Right ventricle myocardium superior (tissue), 1 donor: ENCODE measurements around the gene DPYD. TPM values are rescaled to one million over a fixed set of nuclear protein-coding genes. Genes with fewer than 3 reads are reported as not detected.

ENCODE experiments used
- ATAC-seq: fragments of 200-7000 bp; cut with Tn5 transposase; one replicate; pipeline ENCODE4 v1.9.1; 2020; ENCODE audit warnings: mild to moderate bottlenecking; ENCODE audit not compliant: poor library complexity
- DNase-seq: peaks from one replicate; pipeline ENCODE4 v3.0.0-alpha.2; 2020
- intact Hi-C: fragments of 100-400 bp; cut with DNase I; formaldehyde crosslinking; loops from one replicate; pipeline ENCODE4 v1.11.2; 2022
- total RNA-seq: library from RNA; stranded (reverse); fragmentation: NEBNext Ultra II Directional; extraction: Animal tissue kit (Norgen Biotek cat#: 25700); gene quantifications from one replicate; pipeline ENCODE4 v1.2.1, GENCODE V29; 2021
- donor health status: DM: no; HTN: yes; CAD: no; lungs with severe emphysema.

Gene DPYD
- total RNA-seq, 1 donor from 2014 or later = 10.3 TPM

DNA sequence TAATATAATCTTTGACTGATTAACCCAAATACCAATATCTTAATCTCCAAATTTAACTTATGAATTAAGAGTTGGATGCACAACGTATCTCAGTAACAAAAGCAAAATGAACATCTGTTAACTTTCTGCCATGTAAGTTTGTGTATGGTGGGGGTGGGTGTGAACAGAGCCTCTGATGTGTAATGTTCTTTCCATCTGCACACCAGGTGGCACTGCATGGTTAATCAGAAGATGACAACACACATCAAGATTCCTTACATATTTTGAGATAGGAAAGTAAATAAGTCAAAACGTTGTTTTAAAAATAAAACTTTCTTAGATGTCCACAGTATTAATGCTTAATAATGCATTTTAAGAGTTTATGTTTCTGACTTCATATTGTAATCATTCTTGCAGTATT is 251.9 kb downstream of the DPYD start:
- intact Hi-C loops = no loop called here

DNA sequence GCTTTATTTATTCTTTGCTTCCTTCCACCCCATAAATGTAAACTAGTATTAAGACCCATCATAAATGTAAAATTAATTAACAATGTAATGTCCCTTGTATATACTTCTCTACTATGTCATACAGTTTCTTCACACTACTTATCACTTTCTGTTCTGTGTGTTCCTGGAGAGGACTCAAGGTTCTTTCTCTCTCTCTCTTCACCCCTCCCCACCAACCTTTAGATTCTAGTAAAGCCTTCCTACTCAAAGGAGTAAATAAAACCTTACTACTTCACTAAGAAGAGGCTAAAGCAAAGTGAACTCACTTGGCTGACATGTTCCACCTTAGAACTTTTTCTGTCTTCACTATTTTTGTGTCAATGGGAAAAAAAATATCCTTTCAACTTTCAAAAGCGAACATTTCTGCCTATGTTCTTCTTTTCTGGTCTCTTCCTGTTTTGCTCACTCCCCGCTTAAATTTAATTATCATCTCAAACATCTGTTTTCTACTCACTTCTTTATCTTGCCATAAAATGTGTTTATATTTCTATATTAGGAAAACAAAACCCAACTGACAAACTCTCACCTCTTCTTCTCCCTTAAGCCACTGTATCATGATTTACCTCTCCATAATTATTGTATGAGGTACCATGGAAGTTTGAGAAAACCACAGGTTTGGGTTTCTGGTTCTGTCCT is 260.3 kb downstream of the DPYD start:
- no peak for DNase-seq
- ATAC-seq = no peak
- intact Hi-C loops = no loop called here

More for the DNA sequence above, 251.9 kb downstream of the DPYD start:
- DNase-seq = no peak
- ATAC-seq = no peak

DNA sequence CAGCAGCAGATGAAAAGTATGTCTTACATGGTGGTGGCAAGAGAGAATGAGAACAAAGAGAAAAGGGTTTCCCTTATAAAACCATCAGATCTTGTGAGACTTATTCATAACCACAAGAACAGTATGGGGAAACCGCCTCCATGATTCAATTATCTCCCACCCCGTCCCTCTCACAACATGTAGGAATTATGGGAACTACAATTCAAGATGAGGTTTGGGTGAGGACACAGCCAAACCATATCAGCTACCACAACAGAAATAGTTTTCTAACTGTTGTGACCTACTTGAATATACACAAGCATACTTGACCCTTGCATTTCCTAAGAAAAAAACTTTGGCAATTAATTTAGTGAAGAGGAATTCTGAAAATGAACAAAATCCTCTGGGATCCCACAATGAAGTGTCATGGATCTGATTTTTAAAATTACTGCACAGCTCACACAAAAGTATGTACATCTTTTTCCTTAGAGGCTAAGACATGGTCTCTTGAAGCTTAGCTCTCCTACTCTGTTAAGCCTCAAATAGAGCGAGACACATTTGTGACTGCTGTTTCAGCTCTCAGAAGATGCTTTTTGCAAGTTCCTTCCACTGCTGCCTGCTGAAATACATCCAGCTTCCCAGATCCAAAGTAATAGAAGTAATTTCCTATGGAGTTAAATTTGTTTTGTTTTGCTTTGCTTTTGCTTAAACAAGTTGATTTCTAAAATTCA is 265.8 kb downstream of the DPYD start:
- ATAC-seq = no peak
- no peak for DNase-seq
- intact Hi-C loops = no loop called here

DNA sequence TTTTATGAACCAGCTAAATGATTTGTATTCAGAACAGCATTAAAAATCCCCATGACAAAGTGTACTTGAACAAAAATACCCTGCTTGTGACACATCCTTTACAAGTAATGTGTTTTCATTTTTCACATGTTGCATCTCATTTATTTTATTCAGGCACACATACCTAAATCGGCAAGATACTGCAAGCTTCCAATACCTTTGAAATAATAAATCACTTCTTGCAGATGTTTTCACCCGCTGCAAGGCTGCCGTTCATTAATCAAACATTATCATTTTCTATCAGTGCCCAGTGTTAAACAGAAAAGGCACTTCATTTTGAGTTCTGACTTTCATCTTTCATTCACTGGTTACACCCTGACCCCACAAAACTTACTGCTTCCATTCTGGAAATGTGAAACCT is 269.6 kb downstream of the DPYD start:
- intact Hi-C loops = no loop called here
- ATAC-seq = no peak
- no peak for DNase-seq

DNA sequence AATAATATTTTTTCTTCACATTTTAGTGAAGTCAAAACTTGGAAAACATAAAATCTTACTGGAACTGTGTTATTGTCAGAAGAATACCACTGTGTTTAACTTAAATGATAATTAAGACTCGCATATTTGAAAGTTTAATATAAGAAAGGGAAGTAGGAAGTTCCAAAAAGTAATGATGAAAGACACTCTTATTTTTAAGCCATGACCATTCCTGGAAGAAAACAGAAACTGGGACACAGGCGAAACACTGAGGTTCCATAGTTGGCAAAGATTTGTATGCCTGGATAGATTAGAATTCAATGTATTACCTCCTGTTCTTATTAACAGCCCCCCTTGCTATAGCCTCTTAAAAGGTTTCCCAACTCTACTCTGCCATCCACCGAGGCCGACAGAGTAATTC is 271.2 kb downstream of the DPYD start:
- no peak for DNase-seq
- intact Hi-C loops = no loop called here
- no peak for ATAC-seq

DNA sequence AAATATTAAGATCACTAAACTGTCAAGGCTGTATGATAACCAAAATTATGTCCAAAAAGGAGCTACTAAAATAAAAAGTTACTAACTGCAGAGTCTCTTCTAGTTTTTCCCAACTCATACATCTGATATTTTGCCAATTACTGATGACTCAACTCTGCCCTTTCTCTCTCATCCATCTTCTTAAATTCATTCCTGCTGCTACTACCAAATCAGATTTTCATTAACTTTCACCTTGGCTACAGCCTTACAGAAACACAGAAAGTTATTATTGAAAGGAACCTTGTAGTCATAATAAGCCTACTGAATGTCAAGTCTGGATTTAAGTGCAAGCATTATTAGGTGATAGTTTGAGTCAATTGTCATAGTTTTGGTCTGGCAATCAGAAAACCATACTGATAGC is 273.1 kb downstream of the DPYD start:
- DNase-seq (no peak), ATAC-seq (no peak)
- intact Hi-C loops = no loop called here

DNA sequence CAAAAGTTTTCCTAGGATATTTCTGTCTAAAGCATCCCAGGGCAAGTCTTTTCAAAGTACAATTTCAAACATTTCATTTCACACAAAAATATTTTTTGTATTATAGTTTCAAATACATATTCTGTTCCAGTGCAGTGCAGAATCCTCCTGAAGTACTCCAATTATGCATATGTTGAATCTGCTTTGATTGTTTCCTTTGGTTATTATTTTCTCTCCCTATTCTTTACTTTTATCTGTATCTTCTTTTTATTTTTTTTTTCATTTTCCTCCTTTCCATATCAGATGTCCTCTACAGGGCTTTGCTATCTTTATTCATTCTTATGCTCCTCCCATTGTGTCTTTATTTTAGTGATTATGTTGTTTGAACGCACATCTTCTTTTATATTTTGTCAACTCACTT is 274.8 kb downstream of the DPYD start:
- intact Hi-C loops = no loop called here
- ATAC-seq = no peak
- no peak for DNase-seq

DNA sequence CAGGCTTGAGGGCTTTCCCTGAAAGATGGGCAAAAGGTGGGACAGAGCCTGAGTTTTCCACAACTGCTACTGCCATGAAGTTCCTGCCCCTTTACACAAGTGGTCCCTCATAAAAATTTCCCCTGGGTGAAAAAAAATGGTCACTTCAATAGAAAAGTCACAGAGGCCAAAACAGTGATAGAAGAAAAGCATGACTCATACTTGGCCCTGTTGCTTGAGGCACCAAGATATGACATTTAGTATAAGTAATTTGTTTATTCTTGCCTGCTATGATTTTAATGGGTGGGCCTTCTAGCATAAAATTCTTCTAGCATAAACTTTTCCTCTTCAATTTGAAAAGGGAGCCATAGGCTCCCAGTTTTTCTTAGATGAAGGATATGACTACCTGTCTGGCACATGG is 280.2 kb downstream of the DPYD start:
- DNase-seq (no peak), ATAC-seq (no peak)
- intact Hi-C loops = no loop called here

DNA sequence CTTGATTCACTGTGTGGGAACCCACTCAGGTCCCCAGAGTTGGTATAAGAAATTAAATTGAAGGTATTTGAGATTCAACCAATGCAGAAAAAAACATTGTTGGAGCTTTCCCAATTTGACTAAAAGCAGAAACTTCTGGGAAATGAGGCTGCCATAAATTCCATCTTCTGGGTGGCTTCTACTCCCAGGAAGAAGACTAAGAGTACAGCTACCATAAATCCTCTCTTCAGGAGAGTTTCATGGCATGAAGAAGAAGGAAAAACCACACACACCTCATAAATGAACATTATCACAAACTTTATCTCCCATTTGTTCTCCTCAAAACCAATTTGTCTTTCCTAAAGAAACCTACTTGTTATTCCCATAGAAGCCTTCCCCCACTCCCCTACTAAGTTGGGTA is 283.9 kb downstream of the DPYD start:
- no peak for DNase-seq
- ATAC-seq = no peak
- intact Hi-C loops = no loop called here

DNA sequence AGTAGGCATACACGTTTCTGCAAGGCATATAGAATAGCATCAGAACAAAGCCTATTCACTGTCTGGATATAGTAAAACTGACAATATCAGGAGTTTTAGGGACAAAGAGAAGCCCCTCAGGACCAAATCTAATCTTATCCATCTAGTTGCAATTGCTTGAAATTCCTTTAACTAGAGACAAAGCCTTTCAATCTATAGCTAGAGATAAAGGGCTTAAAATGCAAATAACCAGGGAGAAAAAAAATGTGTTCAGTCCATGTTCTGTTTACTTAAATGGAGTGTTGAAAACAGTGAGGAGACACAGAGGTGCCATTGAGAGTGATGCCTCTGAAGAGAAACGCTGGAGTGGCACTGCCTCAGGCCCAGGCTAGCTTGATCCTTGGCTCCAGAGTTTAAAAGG is 286.1 kb downstream of the DPYD start:
- ATAC-seq = no peak
- intact Hi-C loops = no loop called here
- DNase-seq = no peak

DNA sequence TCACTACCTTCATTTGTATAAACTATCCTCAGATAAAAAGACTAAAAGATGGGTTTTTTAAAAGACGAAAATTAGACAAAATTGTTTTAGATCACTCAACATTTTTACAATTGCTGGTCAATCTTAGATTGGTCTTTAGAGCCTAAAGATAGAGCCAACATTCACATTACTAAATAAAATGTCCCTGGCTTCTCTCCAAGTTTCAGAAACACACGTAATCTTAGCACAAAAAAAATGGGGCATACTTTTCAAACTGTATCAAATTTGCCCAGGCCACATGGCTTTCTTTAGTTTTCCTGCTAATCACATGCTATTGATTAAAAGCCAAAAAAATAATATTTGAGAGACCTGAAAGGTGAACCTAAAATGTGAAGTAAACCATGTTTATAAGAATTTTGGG is 288.1 kb downstream of the DPYD start:
- no peak for ATAC-seq
- intact Hi-C loops = no loop called here
- DNase-seq = no peak

DNA sequence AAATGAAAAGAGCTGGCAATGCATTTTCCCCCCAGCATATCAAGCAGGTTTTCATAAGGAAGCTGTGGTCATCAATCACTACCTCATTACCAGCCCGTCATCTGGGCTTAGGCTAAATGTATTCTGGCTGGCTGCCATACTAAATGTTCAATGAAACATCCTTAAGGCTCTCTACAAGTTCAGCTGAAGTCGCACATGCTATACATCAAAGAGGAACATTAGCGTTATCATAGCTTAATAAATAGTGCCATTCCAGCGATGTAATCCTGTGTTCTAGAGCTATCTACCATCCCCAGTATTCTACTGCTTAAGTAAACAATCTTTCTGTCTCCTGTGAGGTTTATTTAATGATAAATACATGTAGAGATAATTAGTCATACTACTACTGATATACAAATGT is 288.8 kb downstream of the DPYD start:
- ATAC-seq = no peak

DNA sequence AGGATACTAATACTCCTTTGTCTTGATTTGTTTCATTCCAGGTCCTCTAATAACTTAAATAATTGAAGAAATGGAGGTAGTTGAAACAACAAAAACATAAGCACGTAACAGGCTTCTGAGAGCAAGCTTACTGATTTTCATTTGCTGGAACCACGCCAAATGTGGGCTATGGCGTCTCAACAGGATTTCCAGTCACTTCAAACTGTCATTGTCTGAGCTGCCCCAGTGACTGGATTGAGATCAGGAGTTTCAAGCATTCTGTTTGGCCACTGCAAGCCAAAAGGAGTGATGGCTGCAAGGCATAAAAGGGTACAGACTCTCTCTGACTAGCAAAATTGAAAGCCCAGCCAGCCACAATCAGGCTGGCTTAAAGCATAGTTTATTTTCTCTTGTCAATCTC is 289.9 kb downstream of the DPYD start:
- ATAC-seq (peak; percentile 52), DNase-seq (no peak)
- intact Hi-C loops = no loop called here

More for the DNA sequence above, 288.8 kb downstream of the DPYD start:
- DNase-seq = no peak
- intact Hi-C loops = no loop called here

DNA sequence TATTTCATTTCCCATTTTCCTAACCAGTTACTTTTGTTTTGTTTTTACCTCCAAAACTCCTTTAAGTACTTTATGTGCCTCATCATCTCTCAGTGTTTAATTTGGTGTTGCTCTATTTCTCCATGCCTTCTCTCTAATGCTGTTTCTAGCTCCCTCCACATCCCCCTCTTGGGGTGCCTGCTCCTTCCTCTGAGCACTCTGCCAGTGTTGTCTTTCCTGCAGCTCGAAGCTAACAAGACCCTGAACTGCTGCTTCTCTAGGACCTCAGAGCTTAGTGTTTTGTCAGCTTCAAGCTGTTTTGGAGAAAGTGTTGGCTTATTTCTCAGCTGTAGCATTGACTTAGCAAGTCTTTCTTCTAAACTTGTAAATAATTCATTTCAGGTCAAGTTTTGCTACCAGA is 290.6 kb downstream of the DPYD start:
- DNase-seq (no peak), ATAC-seq (no peak)
- intact Hi-C loops = no loop called here

DNA sequence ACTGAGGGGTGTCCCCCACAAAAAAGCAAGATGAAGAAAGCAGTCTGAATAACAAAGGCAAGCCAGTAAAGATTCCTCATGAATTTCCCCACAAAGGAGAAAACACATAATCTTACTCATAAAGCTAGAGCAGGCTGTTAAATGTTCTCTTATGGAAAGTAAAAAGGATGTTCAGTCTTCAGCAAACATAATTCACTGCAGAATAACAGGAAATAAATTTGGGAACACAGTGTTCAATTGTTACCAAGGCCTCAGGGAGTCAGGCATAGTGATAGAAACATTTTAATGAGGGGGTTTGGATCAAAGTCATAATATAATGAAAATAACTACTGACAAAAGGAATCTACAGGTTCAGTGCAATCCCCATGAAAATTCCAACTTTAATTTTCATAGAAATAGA is 297.6 kb downstream of the DPYD start:
- DNase-seq = no peak
- ATAC-seq = no peak
- intact Hi-C loops = no loop called here

DNA sequence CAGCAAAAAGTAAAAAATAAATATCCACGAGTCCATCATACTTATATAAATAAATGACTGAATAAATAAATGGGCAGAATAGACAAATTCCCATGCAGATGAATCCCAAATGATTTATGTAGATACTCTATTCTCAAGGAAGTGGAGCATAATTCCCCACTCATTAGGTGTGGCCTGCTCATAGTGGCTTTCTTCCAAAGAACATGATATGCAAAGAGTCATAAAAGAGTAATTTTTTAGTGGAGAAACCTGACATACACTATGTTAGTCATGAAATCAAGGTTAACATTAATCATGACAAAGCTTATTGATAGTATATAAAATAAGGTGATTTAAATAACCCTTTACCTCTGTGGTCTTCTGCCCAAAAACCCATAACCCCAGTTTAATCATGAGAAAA is 298.9 kb downstream of the DPYD start:
- ATAC-seq (no peak), DNase-seq (no peak)
- intact Hi-C loops = no loop called here

DNA sequence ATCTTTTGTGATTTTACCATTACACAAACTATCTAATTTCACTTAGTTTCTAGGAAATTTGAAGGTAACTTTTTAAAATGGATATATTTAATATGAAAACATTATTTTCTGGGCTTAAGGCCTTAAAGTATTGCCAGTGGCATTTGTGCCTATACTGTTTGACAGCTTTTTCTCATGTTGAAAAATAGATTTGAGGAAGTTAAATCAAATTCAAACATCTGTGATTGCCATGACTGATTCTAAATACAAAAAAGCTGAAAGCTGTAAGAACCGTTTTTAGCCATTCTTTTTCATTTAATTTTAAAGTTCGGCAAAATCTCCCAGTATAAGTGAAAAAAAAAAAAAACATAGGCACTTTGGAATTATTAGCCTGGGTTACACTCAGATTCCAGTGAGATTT is 301.1 kb downstream of the DPYD start:
- ATAC-seq (no peak), DNase-seq (no peak)
- intact Hi-C loops = no loop called here

DNA sequence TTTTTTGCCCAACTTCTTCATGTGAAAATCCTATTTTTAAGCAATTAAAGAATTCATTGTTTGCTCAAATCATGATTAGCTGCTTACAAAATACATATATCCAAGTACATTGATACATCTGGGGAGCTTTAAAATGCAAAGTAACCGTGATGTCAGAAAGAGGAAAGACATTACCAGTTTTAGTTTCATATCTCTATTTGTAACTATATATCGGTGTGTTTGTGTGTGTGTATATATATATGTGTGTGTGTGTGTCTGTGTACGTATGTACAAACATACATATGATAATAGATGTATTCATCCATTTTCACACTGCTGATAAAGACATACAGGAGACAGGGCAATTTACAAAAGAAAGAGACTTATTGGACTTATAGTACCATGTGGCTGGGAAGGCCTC is 310.1 kb downstream of the DPYD start:
- ATAC-seq (no peak), DNase-seq (no peak)
- intact Hi-C loops = no loop called here

DNA sequence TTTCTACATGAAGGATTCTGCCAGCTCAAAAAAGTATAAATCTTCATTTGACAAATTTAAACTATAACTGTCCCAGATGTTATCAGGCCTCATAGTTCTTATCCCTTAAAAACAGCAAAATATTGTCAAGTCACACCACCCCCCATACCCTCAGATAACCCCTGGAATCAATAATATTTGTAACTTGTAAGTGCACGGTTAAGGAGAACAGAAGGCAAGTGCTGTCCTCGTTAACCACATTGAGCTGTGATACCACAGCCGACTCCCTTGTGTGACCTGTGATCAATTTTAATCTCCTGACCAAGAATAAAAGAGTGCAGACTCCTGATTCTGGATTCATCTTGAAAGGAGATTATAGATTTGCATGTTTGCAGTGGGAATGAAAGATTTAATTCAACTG is 310.7 kb downstream of the DPYD start:
- no peak for ATAC-seq
- intact Hi-C loops = no loop called here

DNA sequence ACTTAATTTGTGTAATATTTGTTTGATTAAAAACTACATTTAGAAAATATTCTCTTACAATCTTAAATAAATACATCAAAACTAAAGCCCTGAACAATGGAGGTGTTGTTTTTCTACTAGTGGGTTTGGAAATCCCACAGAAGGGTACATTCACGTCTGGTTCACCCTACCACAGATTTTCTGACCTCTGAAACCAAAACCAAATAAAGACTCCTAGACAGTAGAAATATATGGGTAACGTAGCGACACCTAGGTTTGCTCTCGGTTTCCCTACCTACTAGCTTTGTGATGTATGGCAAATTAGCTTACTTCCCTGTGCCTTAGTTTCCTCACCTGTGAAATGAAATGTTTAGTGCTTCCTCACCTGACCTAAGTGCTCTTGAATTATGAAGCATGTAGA is 312.6 kb downstream of the DPYD start:
- no peak for DNase-seq
- intact Hi-C loops = no loop called here
- ATAC-seq = no peak

More for the DNA sequence above, 310.7 kb downstream of the DPYD start:
- no peak for DNase-seq

DNA sequence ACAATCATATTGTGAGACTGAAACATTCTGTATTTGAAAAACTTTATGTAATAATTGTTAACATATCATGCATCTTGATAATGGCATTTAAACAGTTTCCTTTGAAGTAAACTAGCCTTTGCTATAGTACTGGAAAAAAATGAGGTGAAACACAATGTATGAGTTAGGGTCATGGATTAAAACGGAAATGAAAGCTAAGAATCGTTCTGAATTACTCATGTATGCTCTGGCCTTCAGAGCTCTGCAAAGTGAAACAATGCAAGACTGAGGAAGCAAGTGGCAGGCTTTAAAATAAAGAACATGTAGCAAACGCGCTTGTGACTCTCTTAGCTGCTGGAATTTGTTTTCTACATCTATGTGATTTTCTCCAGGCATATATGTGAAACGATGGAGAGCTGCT is 317.1 kb downstream of the DPYD start:
- intact Hi-C loops = no loop called here

More for the DNA sequence above, 317.1 kb downstream of the DPYD start:
- no peak for DNase-seq
- no peak for ATAC-seq
